SK-N-MC (cell line): ENCODE results near the gene GAGE10.
A peak's percentile ranks its signal among the peaks of the same experiment; 100 is the strongest.
"Not testable (repeated sequence)": the region's sequence is repeated elsewhere in the genome, so short reads cannot be mapped to it uniquely, and the experiment has no call there.

Source experiments
- DNase-seq: peaks from one replicate; pipeline ENCODE4 v3.0.0-alpha.2; 2011; ENCODE audit warnings: low read depth, low spot score
- H3K27ac ChIP-seq: fragments of 200-600 bp; sonication (generic); 2 replicates; pipeline ENCODE4 v1.5.1; 2016; ENCODE audit warnings: mixed run types
- H3K36me3 ChIP-seq: fragments of 200-600 bp; sonication (generic); 2 replicates; pipeline ENCODE4 v1.6.1; 2017; ENCODE audit warnings: antibody characterized with exemption, low read length, mixed read lengths; ENCODE audit not compliant: insufficient read depth
- H3K4me3 ChIP-seq: fragments of 200-600 bp; sonication (generic); 2 replicates; pipeline ENCODE4 v1.5.1; 2016
- H3K9ac ChIP-seq: fragments of 200-600 bp; sonication (generic); 2 replicates; pipeline ENCODE4 v1.8.0; 2017; ENCODE audit warnings: mixed run types, mixed read lengths; ENCODE audit not compliant: insufficient read length
- H3K9me3 ChIP-seq: fragments of 200-600 bp; sonication (generic); 2 replicates; pipeline ENCODE4 v1.6.1; 2017; ENCODE audit warnings: low read depth, mild to moderate bottlenecking, antibody characterized with exemption, low read length, moderate library complexity, mixed read lengths
- EZH2 ChIP-seq: fragments of 200-600 bp; sonication (generic); IDR thresholded peaks from one replicate; pipeline ENCODE4 v1.6.1; 2017; ENCODE audit warnings: antibody characterized with exemption
- FOXP2 ChIP-seq: optimal IDR thresholded peaks from 2 replicates; pipeline ENCODE3; 2011; ENCODE audit warnings: mild to moderate bottlenecking, moderate library complexity; ENCODE audit not compliant: insufficient read depth; ENCODE audit errors: extremely low read length, control extremely low read depth
- POLR2AphosphoS5 ChIP-seq: IDR thresholded peaks from 2 replicates; pipeline ENCODE4 v1.6.1; 2012; ENCODE audit warnings: mild to moderate bottlenecking, low read depth, low read length, borderline replicate concordance

The GAGE10 gene

DNA sequence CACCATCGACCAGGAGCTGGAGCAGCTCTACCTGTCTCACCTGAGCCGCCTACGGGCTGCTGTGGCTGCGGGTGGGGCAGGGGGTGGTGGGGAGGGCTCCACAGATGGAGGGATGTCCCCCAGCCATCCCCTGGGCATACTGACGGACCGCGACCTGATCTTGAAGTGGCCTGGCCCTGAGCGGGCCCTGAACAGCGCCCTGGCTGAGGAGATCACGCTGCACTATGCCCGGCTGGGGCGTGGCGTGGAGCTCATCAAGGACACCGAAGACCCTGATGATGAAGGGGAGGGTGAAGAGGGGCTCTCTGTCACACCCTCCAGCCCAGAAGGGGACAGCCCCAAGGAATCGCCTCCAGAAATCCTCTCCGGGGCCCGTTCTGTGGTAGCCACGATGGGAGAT, 17.3 kb upstream of the GAGE10 start:
- no peak overlapping the region for H3K27ac ChIP-seq
- no peaks in the 10 kb centered on the region for H3K36me3 ChIP-seq
- TF ChIP-seq EZH2: no peak
- TF ChIP-seq FOXP2: no peak
- no peak for TF ChIP-seq POLR2AphosphoS5
- no peak overlapping the region for H3K4me3 ChIP-seq
- no peaks in the 10 kb centered on the region for H3K9me3 ChIP-seq
- H3K9ac ChIP-seq: no peak overlapping the region
- DNase-seq: no peak

DNA sequence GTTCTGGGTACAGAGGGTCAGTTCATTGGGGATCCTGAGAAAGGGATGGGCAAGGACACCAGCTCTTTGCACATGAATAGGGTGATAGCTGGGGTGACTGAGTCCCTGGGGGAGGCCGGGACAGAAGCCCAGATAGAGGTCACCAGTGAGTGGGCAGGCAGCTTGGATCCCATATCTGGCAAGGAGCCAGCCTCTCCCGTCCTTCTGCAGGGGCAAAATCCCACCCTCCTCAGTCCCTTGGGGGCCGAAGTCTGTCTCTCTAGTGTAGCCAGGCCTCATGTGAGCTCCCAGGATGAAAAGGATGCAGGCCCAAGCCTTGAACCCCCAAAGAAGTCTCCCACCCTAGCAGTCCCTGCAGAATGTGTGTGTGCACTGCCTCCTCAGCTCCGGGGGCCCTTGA, 16.9 kb upstream of the GAGE10 start:
- no peak for DNase-seq
- Histone ChIP-seq H3K27ac (no peak overlapping the region), H3K9ac (no peak overlapping the region), H3K36me3 (no peaks in the 10 kb centered on the region), H3K9me3 (no peaks in the 10 kb centered on the region), H3K4me3 (no peak overlapping the region)
- TF ChIP-seq POLR2AphosphoS5 (no peak), EZH2 (no peak), FOXP2 (no peak)

GRCh38 chrX:49287665-49288064, 15.8 kb upstream of the GAGE10 start:
- Histone ChIP-seq H3K36me3 (no peaks in the 10 kb centered on the region), H3K4me3 (no peak overlapping the region), H3K27ac (no peak overlapping the region), H3K9me3 (no peaks in the 10 kb centered on the region), H3K9ac (no peak overlapping the region)
- no peak for DNase-seq
- no peak for TF ChIP-seq EZH2
- TF ChIP-seq FOXP2: no peak
- no peak for TF ChIP-seq POLR2AphosphoS5

GRCh38 chrX:49290215-49290614, 13.2 kb upstream of the GAGE10 start:
- H3K9me3 ChIP-seq: no peaks in the 10 kb centered on the region
- H3K9ac ChIP-seq: no peak overlapping the region
- H3K27ac ChIP-seq: no peak overlapping the region
- TF ChIP-seq EZH2: no peak
- no peak for TF ChIP-seq FOXP2
- TF ChIP-seq POLR2AphosphoS5: no peak
- no peak overlapping the region for H3K4me3 ChIP-seq
- no peaks in the 10 kb centered on the region for H3K36me3 ChIP-seq
- DNase-seq: no peak

GRCh38 chrX:49291615-49292337, 11.7 kb upstream of the GAGE10 start:
- H3K27ac ChIP-seq: no peak overlapping the region
- no peak overlapping the region for H3K9ac ChIP-seq
- TF ChIP-seq FOXP2 (no peak), EZH2 (no peak), POLR2AphosphoS5 (no peak)
- H3K9me3 ChIP-seq: no peaks in the 10 kb centered on the region
- DNase-seq: peak; percentile 2
- H3K36me3 ChIP-seq: no peaks in the 10 kb centered on the region
- no peak overlapping the region for H3K4me3 ChIP-seq

DNA sequence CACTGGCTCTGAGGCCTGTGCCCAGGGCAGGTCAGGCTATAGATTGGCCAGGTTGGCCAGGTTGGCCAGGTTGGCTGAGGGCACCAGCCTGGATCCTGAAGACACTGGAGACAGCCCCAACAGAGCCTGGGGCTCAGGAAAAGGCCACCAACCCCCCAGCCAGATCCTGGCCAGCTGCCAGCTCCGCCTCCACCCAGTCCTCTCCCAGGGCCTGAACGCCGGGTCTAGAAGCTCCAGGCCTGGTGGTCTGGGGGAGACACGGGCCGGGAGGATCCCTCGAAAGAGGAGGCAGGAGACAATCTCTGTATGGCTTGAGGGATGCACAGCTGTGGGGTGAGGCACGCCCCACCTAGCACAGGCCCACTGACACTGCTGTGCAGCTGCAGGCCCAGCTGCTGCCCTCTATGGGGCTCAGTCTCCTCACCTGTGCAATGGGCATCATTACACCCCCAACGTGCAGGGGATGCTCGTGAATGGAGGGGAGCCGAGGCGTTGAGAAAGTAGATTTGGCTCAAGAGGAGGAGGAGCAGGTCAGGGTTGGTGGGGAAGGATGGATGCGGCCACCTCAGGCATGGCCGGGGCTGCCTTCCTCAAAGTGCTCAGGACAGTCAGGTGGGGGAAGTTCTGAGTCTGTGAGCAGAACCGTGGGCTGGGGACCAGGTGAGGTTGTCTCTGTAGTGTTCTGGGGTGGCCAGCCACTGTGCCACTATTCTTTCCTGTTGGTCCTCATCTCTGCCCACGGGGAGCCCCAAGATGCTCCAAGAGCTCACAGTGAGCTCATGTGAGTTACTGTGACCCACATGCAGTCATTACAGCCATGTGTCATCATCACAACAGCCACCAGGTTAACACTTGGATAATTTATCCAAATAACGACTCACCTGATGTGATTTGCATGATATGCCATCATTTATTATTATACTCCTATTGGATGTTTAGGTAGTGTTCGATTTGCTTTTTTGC, 10.8 kb upstream of the GAGE10 start:
- no peaks in the 10 kb centered on the region for H3K36me3 ChIP-seq
- DNase-seq: no peak
- H3K27ac ChIP-seq: no peak overlapping the region
- no peak overlapping the region for H3K9ac ChIP-seq
- H3K9me3 ChIP-seq: no peaks in the 10 kb centered on the region
- TF ChIP-seq FOXP2: no peak
- no peak for TF ChIP-seq EZH2
- TF ChIP-seq POLR2AphosphoS5: no peak
- H3K4me3 ChIP-seq: no peak overlapping the region

- H3K4me3 ChIP-seq, H3K9me3 ChIP-seq, H3K27ac ChIP-seq, H3K36me3 ChIP-seq, H3K9ac ChIP-seq, DNase-seq: not testable (repeated sequence)
These were observed 4.2 kb upstream of the GAGE10 start for GRCh38 chrX:49299293-49299692.

DNA sequence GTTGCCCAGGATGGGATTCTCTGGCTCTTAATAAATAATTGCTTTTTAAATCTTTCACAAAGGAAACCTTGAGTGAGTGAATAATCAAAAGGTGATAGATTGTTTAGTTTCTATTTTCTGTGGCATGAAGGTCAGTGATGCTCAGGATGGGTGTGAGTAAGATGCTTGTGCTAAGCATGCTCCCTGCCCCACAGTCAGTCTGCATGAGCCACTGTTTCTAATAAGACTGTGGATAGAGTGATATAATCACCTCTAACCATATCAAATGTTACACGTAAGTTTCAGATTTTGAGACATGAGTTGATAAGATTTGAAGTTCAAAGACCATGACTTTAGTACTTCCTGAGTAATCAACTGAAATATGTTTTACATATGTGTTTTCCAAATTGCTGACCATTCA, 2.7 kb upstream of the GAGE10 start:
- Histone ChIP-seq H3K27ac (no peak overlapping the region), H3K9me3 (no peaks in the 10 kb centered on the region), H3K36me3 (no peaks in the 10 kb centered on the region), H3K4me3 (no peak overlapping the region), H3K9ac (no peak overlapping the region)
- DNase-seq: no peak
- TF ChIP-seq POLR2AphosphoS5: no peak
- TF ChIP-seq FOXP2: no peak
- no peak for TF ChIP-seq EZH2

GRCh38 chrX:49307775-49308174, 4.3 kb downstream of the GAGE10 start:
- H3K36me3 ChIP-seq, DNase-seq, H3K9ac ChIP-seq, H3K9me3 ChIP-seq, H3K4me3 ChIP-seq, H3K27ac ChIP-seq: not testable (repeated sequence)
